ENCODE results near the gene GDA.

DNA sequence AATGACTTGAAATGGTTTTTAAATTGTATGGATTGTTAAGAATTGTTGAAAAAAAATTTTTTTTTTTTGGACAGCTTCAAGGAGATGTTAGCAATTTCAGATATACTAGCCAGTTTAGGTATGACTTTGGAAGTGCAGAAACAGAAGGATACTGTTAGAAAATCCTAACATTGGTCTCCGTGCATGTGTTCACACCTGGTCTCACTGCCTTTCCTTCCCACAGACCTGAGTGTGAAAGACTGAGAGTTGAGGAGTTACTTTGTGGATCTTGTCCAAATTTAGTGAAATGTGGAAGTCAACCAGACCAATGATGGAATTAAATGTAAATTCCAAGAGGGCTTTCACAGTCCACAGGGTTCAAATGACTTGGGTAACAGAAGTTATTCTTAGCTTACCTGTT is 102.3 kb downstream of the GDA start:
- no peak for TF ChIP-seq EZH2 (IDR thresholded peaks at IDR 0.05; ENCODE audit: borderline replicate concordance, low read depth, low read length)
- TF ChIP-seq, protein P1, sequence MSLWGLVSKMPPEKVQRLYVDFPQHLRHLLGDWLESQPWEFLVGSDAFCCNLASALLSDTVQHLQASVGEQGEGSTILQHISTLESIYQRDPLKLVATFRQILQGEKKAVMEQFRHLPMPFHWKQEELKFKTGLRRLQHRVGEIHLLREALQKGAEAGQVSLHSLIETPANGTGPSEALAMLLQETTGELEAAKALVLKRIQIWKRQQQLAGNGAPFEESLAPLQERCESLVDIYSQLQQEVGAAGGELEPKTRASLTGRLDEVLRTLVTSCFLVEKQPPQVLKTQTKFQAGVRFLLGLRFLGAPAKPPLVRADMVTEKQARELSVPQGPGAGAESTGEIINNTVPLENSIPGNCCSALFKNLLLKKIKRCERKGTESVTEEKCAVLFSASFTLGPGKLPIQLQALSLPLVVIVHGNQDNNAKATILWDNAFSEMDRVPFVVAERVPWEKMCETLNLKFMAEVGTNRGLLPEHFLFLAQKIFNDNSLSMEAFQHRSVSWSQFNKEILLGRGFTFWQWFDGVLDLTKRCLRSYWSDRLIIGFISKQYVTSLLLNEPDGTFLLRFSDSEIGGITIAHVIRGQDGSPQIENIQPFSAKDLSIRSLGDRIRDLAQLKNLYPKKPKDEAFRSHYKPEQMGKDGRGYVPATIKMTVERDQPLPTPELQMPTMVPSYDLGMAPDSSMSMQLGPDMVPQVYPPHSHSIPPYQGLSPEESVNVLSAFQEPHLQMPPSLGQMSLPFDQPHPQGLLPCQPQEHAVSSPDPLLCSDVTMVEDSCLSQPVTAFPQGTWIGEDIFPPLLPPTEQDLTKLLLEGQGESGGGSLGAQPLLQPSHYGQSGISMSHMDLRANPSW (CRISPR knock-in tag; IDR thresholded peaks at IDR 0.05), result no peak
- TF ChIP-seq ZC3H4 (CRISPR knock-in tag; IDR thresholded peaks at IDR 0.05; ENCODE audit: borderline replicate concordance), result no peak
- TF ChIP-seq ZNF589 (CRISPR knock-in tag; IDR thresholded peaks at IDR 0.05; ENCODE audit: low read depth), result no peak
- TF ChIP-seq CREM (IDR thresholded peaks at IDR 0.05; ENCODE audit: low read depth), result no peak
